GM18909 (cell line): ENCODE measurements around the gene RDX.

Experiments
- ATAC-seq: cut with Tn5 transposase; IDR thresholded peaks from one replicate; pipeline ENCODE4 v1.9.1; 2021; ENCODE audit warnings: mild to moderate bottlenecking; ENCODE audit not compliant: unreplicated experiment, poor library complexity

The RDX gene

DNA sequence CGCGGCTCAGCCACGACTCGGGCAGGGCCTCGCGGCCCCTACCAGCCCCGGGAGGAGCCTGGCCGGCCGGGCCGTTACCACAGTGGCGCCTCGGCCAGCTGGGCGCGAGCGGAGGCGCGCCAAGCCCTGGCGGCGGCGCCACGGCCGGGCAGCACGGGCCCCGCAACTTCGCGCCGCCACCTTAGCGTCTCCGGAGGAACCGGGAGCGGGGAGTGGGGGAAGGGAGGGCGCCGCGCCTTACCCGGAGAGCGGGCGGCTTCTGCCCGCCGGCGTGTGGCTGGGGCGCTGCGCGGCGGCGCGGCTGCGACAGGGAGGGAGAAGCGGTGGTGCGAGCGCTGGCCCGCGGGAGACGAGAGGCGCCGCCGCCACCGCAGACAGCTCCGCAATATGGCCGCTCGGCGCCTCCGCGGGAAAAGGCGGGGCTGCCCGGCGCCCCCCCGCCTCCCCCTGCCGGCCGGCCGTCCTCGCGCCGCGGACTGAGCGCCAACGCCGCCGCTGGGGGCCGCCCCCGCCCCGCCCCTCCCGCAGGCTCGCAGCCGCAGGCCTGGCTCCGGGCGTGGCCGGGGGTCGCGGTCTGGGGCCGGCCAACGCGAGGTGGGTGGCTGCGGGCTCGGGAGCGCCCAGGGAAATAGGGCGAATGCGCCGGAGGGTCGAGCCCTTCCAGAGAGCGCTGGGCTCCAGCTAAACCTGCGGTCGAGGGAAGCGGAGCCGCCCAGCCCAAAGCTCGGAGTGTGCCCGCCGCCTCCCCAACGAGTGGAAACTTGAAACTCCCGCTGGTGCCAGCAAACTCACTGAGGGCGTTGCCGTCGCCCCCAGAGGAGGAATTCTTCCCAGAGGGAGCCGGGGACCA, at the start of gene RDX:
TSS of gene RDX (minus strand) at position 389 of the 850 bp plus-strand sequence. CDS start 16,922 bp downstream, outside the sequence.
- peak; percentile 79 for ATAC-seq

DNA sequence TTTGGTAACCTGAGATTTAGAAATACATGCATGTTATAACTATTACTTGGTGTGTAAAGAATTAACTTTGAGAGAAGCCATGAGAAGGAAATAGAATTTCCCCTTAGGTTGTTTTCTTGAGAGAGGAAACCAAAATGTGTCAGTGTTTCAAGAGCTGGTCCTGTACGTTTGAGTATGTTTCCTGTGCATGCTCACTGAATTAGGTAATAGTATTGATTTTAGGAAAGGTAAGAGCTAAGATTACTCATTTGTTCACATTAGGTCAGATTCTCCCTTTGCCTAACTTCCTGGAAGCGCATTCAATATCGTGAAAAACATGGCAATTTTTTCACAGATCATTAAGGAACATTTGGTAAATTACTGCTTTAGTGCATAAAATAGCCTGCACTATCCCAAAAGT, 49.3 kb upstream of the RDX start:
- ATAC-seq: peak; percentile 55

DNA sequence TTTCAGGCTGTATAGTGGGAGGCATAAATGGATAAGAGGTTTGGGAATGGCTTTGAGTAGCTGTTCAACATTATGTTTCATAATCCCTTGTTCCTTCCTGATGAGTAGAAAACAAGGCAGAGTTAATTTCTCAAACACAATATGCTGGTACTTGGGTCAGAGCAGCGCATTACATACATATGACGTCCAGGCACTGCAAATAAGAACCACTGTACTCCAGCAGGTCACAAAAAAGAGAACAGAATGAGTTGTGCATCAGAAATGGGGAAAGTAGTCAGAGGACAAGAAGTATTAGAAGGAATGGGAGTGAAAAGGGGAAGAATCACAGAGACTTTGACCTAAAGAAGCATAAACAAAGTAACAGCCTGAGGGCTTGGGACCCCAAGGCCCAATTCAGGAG, 44.0 kb upstream of the RDX start:
- ATAC-seq: no peak

DNA sequence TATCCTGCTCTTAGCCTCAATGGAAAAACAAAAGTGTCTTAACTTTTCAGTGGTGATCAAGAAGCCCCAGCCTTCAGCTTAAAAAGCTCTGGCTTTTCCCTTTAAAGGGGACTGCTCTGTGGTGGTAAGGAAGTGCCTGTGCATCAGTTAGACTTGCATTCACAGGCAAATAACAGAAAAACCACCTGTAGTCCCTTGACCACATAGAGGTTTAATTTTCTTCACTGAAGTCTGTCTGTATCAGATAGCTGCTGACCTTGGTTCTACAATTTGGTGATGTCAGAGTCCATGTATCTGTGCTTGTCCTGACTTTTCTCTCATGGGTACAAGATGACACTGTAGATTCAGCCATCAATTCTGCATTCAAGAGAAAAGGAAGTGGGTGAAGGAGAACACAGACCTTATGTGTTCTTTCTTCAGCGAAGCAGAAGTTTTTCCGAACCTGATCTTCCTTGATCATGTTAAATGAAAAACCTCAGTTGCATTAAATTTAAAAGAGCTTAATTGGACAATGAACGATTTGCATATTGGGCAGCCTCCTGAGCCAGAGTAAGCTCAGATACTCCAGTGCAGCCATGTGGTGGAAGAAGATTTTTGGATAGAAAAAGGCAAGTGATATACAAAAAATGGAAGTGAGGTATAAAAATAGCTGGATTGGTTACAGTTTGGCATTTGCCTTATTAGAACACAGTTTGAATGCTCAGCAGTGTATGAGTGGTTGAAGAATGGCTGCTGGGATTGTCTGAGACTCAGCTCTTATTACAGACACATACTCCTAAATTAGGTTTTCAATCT, 43.2 kb upstream of the RDX start:
- no peak for ATAC-seq

DNA sequence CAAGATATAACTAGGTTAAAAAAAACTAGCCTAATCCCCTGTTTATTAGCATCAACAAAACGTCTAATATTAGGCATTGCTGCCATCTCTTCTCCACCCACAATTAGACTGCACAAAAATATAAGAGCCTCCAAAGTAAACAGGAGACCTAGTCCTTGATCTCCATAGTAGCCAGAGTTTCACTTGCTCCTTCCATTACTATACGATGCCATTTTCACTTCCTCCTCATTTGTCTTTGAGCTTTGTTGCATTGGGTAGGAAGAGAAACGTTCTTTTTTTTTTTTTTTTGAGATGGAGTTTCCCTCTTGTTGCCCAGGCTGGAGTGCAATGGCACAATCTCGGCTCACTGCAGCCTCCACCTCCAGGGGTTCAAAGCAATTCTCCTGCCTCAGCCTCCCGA, 42.3 kb upstream of the RDX start:
- peak; percentile 46 for ATAC-seq

DNA sequence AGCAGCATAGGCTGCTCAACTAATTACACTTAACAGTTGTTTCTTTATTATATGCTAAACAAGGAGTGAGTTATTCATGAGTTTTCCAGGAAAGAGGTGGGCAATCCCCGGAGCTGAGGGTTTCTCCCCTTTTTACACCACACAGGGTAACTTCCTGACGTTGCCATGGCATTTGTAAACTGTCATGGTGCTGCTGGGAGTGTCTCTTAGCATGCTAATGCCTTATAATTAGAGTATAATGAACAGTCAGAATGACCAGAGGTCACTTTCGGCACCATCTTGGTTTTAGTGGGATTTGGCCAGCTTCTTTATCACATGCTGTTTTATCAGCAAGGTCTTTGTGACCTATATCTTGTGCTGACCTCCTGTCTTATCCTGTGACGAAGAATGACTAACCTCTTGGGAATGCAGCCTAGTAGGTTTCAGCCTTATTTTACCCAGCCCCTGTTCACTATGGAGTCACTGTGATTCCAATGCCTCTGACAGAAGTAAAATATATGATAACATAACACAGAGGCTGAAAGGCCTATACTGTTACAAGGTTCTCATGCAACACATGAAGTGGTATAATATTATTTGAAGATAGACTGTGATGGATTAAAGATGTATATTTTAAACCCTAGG, 41.3 kb upstream of the RDX start:
- no peak for ATAC-seq

DNA sequence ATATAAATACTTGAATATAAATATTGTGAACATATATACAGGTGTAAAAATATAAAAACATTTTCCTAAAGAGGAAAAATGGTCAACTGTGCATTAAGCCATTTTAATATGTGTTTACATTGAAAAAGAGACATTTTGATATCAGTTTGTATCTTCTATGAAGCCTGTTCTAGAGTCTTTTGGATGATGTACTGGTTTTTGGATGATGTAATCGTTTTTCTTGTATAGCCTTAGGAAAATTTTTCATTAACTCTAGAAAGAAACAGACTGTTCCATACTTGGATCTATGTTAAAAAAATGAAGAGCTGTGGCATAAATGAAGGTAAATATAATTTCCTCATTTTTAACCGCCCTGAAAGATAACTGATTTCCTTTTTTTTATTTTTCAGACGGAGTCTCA, 39.6 kb upstream of the RDX start:
- no peak for ATAC-seq

DNA sequence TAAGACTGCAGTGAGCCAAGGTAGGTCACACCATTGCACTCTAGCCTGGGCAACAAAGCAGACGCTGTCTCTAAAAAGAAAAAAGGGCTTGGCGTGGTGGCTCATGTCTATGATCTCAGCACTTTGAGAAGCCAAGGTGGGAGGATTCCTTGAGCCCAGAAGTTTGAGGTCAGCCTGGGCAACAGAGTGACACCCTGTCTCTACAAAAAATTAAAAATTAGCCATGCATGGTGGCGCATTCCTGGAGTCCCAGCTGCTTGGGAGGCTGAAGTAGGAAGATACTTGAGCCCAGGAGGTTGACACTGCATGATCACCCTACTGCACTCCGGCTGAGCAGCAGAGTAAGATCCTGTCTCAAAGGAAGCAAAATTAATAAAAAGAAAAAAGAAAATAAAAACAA, 38.9 kb upstream of the RDX start:
- ATAC-seq: no peak

DNA sequence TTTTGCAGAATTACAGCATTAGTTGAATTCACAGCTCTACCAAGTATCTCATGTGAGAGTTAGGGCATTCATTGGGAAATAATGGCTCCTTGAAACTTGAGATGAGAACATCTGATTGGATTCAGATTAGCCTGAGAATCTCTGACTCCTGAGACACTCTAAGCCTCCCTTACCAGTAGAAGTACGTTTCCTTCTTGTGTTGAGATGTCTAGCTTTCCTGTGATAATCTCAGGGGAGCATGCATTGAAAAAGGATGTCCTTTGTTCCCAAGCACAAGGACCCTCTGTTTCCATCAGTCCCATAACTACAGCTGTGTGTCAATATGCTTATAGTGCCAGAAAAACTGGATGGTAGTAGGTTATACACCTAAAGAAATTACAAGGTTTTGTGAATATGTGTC, 35.2 kb upstream of the RDX start:
- no peak for ATAC-seq

DNA sequence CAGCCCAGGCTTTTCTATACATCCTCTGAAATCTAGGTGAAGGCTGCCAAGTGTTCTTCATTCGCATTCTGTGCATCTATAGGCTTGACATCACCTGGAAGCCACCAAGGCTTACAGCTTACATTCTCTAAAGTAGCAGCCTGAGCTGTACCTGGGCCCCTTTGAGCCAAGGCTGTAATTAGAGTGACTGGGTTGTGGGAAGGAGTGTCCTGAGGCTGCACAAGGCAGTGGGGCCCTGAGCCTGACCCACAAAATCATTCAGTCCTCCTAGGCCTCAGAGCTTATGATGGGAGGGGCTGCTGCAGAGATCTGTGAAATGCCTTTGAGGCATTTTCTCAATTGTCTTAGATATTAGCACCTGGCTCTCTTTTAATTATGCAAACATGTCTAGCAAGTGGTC, 33.0 kb upstream of the RDX start:
- ATAC-seq: no peak

DNA sequence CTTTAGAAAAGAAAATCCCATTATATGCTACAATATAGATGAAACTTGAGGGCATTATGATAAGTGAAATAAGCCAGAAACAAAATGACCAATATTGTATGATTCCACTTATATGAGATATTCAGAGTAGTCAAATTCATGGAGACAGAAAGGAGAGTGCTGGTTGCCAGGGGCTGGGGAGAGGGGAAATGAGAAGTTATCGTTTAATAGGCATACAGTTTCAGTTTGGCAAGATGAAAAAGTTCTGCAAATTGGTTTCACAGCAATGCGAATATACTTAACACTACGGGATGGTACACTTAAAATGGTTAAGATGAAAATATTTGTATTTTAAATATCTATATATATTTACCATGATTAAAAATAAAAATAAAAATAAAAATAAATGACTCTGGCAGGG, 31.1 kb upstream of the RDX start:
- peak; percentile 36 for ATAC-seq

DNA sequence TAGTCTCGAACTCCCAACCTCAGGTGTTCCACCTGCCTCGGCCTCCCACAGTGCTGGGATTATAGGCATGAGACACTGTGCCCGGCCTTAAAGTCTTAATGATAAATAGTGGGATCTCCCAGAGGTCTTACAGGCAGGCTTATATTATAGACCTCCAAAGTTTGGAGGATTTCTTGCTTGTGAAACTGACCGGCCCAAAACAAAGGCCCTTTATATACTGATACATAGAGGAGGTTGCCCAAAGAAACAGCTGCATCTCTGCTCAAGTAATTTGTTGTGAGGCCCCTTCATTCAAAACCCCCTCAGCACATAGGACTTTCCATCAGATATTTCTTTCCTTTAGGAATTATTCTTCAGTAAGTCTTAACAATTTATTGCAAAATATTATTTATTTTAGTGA, 27.4 kb upstream of the RDX start:
- ATAC-seq: no peak

DNA sequence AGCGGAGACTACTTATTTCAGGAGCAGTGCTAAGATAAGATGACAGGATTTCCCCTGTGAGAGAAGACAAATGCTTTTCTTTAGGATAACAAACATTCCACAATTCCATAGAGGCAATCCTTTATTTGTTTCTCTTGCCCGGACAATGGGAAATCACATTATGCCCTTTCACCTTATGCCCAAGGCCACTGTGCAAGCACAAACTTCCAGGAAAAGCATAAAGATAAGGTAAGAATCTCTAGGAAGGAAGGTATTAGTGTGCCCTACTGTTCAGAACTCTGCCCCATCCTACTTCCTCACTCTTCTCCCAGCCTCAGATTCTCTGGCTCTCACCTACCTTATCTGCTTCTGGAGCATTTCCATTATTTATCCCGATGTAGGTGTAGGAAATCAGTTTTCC, 23.1 kb upstream of the RDX start:
- ATAC-seq: no peak

DNA sequence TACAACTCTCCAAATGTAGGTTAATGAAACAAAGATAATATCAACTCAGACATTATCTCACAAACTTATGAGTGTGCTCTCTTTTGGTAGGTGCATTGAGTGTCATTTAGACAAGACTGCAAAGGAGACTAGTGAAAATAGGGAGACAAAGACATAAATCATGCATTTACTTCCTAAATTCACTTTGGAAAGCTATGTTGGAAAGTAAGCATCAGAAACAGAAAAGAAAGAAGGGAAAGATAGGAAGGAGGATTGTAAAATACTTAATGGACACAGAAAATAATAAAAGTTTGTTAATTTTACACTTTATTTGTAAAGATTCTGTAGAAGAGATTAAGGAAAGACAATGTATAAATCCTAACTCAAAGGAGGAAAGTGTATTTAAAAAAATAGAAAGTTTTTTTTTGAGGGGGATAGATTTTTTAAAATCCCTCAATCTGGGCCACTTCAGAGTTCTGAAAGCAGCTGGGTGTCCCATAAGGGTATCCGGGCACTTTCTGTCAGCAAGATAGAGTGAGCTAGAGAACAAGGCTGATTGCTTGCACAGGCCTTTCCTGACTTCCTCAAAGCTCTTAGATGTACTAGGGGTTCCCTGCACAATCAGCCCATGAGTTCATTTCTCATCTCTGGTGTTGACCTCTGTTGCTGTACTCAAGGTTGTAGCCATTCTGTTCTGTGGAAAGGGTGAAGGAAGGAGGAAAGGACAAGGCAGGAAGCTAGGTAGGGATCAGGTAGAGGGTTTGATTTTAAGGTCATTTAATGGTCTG, 22.4 kb upstream of the RDX start:
- ATAC-seq: no peak

DNA sequence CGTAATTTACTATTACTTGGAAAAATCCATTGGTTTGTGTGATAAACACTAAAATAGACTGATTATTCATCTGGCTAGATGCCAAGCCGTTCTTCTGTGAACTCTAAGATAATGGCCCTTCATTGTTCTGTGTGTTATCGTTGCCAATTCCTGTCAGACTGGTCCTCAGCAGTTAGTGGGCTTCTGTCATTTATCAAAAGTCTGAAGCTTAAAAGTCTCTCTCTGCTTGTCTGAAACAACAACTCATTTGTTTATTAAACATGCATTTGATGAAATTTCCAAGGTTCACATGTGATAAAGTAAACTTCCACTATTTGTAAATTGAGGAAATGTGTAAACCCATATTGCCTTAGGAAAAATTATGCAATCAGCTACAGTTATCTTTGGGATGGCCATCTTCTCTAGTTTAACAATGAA, 21.1 kb upstream of the RDX start:
- ATAC-seq: no peak

DNA sequence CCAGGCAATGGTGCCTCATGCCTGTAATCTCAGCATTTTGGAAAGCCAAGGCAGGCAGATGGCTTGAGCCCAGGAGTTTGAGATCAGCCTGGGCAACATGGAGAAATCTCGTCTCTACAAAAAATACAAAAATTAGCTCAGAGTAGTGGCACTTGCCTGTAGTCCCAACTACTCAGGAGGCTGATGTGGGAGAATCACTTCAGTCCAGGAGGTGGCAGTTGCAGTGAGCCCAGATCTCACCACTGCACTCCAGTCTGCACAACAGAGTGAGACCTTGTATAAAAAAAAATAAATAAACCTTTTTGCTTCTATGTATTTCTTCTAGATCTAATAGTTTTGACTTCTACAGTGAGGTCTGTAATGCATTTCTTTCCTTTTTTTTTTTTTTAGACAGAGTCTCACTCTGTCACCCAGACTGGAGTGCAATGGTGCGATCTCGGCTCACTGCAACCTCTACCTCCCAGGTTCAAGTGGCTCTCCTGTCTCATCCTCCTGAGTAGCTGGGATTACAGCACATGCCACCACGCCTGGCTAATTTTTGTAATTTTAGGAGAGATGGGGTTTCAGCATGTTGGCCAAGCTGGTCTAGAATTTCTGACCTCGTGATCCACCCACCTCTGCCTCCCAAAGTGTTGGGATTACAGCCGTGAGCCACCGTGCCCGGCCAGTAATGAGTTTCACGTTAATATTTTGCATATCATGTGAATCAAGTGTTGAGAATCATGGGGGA, 18.1 kb upstream of the RDX start:
- no peak for ATAC-seq

DNA sequence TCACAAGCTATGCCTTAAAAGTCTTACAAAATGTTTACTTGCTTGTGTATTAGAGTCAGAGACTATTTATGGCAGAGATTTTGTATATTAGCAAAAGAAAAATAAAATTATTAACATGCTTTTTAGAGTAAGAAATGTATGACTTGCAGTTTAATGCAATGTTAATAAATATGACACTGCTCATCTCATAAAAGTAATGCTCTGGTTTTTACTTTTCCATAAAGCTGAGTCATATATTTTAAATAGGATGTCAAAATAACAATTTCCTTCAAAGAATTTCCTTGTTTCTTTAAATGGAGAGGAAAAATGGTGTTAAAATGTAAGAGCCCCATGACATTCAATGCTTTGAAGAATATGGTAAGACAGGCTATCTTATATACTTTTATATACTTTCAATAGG, 16.3 kb upstream of the RDX start:
- ATAC-seq: no peak

DNA sequence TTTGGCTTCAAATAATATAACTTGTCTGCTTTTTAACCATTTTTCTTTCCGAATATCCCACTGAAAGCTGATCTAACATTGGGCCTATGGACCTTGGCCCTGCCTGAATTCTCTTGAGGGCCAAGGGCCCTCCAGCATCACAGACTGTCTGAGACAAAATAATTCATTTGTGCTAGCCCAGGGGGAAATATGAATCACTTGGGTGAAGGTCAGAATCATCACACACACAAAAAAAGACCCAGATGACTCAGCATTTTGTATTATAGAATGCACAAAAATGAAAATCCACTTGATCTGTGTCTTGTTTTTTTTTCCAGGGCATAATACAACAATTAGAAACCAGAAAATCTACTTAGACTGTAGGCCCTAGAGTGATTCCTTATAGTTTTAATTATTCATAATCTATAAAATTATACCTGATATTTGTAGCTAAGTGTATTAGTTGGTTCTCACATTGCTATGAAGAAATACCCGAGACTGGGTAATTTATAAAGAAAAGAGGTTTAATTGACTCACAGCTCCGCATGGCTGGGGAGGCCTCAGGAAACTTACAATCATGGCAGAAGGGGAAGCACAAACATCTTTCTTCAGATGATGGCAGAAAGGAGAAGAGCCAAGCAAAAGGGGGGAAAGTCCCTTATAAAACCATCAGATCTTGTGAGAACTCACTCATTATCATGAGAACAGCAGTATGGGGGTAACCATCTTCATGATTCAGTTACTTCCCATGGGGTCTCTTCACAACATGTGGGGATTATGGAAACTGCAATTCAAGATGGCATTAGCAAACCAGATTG, 15.6 kb upstream of the RDX start:
- no peak for ATAC-seq

DNA sequence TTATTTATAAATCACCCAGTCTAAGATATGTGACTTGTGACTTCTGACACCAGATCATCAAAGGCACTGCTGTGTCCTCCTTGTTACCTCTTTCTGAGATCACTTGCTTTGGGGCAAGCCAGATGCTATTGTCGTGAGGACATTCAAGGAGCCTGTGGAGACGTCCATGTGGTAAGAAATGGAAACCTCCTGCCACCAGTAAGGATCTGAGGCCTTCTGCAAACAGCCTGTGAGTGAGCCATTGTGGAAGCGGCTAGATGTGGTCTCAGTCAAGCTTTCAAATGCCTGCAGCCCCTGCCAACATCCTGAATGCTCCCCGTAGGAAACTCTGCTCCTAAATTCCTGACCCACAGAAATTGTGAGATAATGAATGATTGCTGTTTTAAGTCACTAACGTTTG, 11.7 kb upstream of the RDX start:
- ATAC-seq: no peak
